Measurements from ENCODE around the gene CARD19. TPM values are rescaled to one million over a fixed set of nuclear protein-coding genes. Genes with fewer than 3 reads are reported as not detected.

CARD19 gene
- total and polyA plus RNA-seq, 11 donors: 24.2 to 46.2 (median 30.5) TPM

DNA sequence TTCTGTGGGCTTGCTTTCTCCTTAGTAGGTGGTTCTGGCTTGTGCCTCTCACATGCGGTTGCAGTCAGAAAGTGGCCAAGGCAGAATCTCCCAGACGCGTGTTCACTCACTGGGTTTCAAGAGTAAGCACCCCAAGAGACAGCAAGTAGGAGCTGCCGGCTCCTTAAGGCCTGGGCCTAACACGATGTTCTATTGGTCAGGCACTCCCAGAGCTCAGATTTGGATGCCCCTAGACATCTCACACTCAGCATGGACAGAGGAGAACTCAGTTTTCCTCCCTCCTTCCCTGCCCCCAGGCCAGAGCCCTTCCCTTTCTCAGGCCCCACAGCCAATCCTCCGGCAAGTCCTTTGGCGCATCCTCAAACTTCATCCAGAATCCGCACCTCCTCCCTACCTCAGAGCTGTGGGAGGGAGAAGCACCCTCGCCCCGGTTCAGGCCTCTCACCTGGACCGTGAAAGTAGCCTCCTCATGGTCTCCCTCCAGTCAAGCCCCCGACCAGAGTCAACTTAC lies 6.5 kb upstream of the CARD19 start:
- Histone ChIP-seq H3K9me3 (peaks cover 0 to 14% (median 0%) of the 10 kb centered on the region in 12 donors), H3K4me1 (peaks cover 4 to 22% (median 16%) of the 10 kb centered on the region in 12 donors), H3K27ac (no peak overlapping the region), H3K36me3 (no peaks in the 10 kb centered on the region), H3K27me3 (no peaks in the 10 kb centered on the region), H3K4me3 (no peak overlapping the region)
- DNase-seq (peak in 1 of 5 donors; percentile 11), ATAC-seq (no peak)
- intact Hi-C loops (cut with DNase I): loop anchor here in 1 of 10 donors (10.0 kb wide), 2 partner anchors 75 to 125 kb away; no protein-coding TSS in a partner anchor
- WGBS, 4 donors: 91 to 95% (median 93%) methylated on average over 12 of the region's 12 CpGs
- no peak for TF ChIP-seq POLR2A (IDR thresholded peaks at IDR 0.05)
- TF ChIP-seq, protein P1, sequence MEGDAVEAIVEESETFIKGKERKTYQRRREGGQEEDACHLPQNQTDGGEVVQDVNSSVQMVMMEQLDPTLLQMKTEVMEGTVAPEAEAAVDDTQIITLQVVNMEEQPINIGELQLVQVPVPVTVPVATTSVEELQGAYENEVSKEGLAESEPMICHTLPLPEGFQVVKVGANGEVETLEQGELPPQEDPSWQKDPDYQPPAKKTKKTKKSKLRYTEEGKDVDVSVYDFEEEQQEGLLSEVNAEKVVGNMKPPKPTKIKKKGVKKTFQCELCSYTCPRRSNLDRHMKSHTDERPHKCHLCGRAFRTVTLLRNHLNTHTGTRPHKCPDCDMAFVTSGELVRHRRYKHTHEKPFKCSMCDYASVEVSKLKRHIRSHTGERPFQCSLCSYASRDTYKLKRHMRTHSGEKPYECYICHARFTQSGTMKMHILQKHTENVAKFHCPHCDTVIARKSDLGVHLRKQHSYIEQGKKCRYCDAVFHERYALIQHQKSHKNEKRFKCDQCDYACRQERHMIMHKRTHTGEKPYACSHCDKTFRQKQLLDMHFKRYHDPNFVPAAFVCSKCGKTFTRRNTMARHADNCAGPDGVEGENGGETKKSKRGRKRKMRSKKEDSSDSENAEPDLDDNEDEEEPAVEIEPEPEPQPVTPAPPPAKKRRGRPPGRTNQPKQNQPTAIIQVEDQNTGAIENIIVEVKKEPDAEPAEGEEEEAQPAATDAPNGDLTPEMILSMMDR (IDR thresholded peaks at IDR 0.05): no peak

DNA sequence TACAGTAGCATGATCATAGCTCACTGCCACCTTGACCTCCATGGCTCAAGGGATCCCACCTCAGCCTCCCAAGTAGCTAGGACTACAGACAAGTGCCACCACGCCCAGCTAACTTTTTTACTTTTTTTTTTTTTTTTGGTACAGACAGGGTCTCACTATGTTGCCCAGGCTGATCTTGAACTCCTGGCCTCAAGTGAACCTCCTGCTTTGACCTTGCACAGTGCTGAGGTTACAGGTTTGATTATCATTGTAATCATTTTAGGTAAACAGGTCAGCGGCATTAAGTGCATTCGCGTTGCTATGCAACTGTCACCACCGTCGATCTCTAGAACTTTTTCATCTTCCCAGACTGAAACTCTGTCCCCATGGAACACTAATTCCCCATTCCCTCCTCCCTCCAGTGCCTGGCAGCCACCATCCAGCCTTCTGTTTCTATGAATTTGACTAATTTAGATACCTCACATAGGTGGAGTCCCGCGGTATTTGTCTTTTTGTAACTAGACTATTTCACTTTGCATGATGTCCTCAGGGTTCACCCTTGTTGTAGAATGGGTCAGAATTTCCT lies 5.8 kb upstream of the CARD19 start:
- no peak overlapping the region for H3K4me3 ChIP-seq
- H3K27ac ChIP-seq: no peak overlapping the region
- ATAC-seq (no peak), DNase-seq (no peak)
- peaks cover 5 to 29% (median 22%) of the 10 kb centered on the region in 12 donors for H3K4me1 ChIP-seq
- intact Hi-C loops (cut with DNase I): loop anchor here in 3 of 10 donors (5.0 to 10.0 kb wide), 3 partner anchors 33 to 475 kb away; partner anchors contain the start of gene SUSD3 (in 1 of the 3)
- peaks cover 0 to 14% (median 0%) of the 10 kb centered on the region in 12 donors for H3K9me3 ChIP-seq
- no peaks in the 10 kb centered on the region for H3K27me3 ChIP-seq
- no peaks in the 10 kb centered on the region for H3K36me3 ChIP-seq
- TF ChIP-seq, protein P1 (IDR thresholded peaks at IDR 0.05): no peak
- TF ChIP-seq POLR2A (IDR thresholded peaks at IDR 0.05): no peak
- 86 to 91% (median 87%) methylated on average over 8 of the region's 8 CpGs for WGBS, 4 donors

DNA sequence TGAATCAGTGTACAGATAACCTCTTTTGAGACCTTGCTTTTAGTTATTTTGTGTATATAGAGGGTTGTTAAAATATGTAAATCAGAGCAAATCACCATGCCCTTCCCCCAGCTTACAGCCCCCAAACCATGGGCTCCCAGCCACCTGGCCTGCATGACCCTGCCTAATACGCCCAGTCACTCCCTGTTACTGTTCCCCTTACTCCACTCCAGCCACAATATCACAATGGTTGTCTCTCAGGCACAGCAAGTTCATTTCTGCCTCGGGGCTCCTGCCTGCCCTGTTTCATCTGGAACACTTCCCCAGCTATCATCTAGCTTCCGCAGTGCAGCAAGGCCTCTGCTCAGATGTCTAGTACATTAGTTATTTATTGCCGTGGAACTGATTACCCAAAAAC lies 5.0 kb upstream of the CARD19 start:
- no peak for TF ChIP-seq POLR2A (IDR thresholded peaks at IDR 0.05)
- TF ChIP-seq, protein P1 (IDR thresholded peaks at IDR 0.05): no peak

DNA sequence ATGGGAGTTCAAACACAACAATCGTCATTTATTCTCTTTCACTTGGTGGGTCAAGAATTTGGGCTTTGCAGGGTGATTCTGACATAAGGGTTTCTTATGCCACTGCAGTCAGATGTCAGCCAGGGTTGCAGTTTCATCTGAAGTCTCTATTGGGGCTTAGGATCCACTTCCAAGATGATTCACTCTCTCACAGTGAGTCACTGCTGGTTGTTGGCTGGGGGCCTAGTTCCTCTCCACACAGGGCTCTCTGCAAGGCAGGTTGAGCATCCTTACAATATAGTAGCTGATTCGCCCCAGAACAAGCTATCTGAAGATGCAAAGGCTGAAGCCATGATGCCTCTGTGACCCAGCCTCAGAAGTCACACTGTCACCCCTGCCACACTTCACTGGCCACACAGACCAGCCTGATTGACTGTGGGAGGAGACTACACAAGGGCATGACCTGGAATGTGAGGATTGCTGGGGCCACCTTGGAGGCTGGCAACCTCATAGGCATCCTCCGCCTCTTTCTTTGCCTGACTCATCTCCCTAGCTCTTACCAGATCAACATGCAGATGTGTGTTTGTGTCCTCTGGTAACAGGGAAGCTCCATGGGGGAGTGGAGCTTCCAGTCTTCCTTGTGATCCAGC lies 4.5 kb upstream of the CARD19 start:
- Histone ChIP-seq H3K36me3 (no peaks in the 10 kb centered on the region), H3K27me3 (no peaks in the 10 kb centered on the region), H3K9me3 (peaks cover 0 to 14% (median 0%) of the 10 kb centered on the region in 12 donors), H3K4me3 (no peak overlapping the region), H3K4me1 (peaks cover 7 to 31% (median 22%) of the 10 kb centered on the region in 12 donors), H3K27ac (no peak overlapping the region)
- WGBS, 4 donors: 60 to 91% (median 78%) methylated on average over 2 to 3 of the region's 3 CpGs
- intact Hi-C loops (cut with DNase I): loop anchor here in 3 of 10 donors (5.0 to 10.0 kb wide), 3 partner anchors 34 to 473 kb away; partner anchors contain the start of gene SUSD3 (in 1 of the 3)
- TF ChIP-seq POLR2A (IDR thresholded peaks at IDR 0.05): no peak
- TF ChIP-seq, protein P1 (IDR thresholded peaks at IDR 0.05): no peak
- DNase-seq: peak in 3 of 5 donors; percentile 18 to 58 (median 21)
- no peak for ATAC-seq

More for the DNA sequence above, 5.0 kb upstream of the CARD19 start:
- H3K4me3 ChIP-seq: no peak overlapping the region
- no peaks in the 10 kb centered on the region for H3K27me3 ChIP-seq
- DNase-seq (peak in 2 of 5 donors; percentile 5 to 7), ATAC-seq (no peak)
- peaks cover 0 to 14% (median 0%) of the 10 kb centered on the region in 12 donors for H3K9me3 ChIP-seq
- peaks cover 5 to 31% (median 22%) of the 10 kb centered on the region in 12 donors for H3K4me1 ChIP-seq
- no peaks in the 10 kb centered on the region for H3K36me3 ChIP-seq
- intact Hi-C loops (cut with DNase I): loop anchor here in 3 of 10 donors (5.0 to 10.0 kb wide), 3 partner anchors 34 to 474 kb away; partner anchors contain the start of gene SUSD3 (in 1 of the 3)
- 89 to 91% (median 90%) methylated on average over 4 of the region's 4 CpGs for WGBS, 4 donors
- no peak overlapping the region for H3K27ac ChIP-seq

All from heart left ventricle (tissue), 16 donors.